Cardiac muscle cell (in vitro differentiated cells and primary cell): Measurements from ENCODE around the gene RILPL1. TPM values are rescaled to one million over a fixed set of nuclear protein-coding genes. Genes with fewer than 3 reads are reported as not detected.
A peak's percentile ranks its signal among the peaks of the same experiment; 100 is the strongest.

ENCODE experiments used
- DNase-seq, 2 donors: peaks; one replicate each; pipeline versions ENCODE4 v3.0.0 to v3.0.0-alpha.2; 2010 to 2017; ENCODE audit warnings: low read depth in 1 of 2, low spot score in 1 of 2
- H3K27ac ChIP-seq: fragments of 200-600 bp; sonication (generic); 2 replicates; pipeline ENCODE4 v1.5.1; 2016
- H3K27me3 ChIP-seq: fragments of 200-600 bp; sonication (generic); 2 replicates; pipeline ENCODE4 v1.6.0; 2016; ENCODE audit warnings: control low read depth
- H3K36me3 ChIP-seq: fragments of 200-600 bp; sonication (generic); 2 replicates; pipeline ENCODE4 v1.5.1; 2016; ENCODE audit warnings: control low read depth
- H3K4me1 ChIP-seq: fragments of 200-600 bp; sonication (generic); 2 replicates; pipeline ENCODE4 v1.8.1; 2017; ENCODE audit warnings: low read depth, mild to moderate bottlenecking, mixed run types
- H3K4me3 ChIP-seq: fragments of 200-600 bp; sonication (generic); 2 replicates; pipeline ENCODE4 v1.5.1; 2016; ENCODE audit warnings: mild to moderate bottlenecking
- H3K9me3 ChIP-seq: fragments of 200-600 bp; sonication (generic); 2 replicates; pipeline ENCODE4 v1.5.1; 2017; ENCODE audit warnings: low read depth, mild to moderate bottlenecking, control low read depth
- polyA plus RNA-seq: library from polyadenylated mRNA; unstranded; fragments of >200 nt; fragmentation: Nextera tagmentation; extraction: Ambion mirVana; gene quantifications from 2 replicates; pipeline ENCODE4 v1.2.1, GENCODE V29; 2016
- total RNA-seq: library from RNA; depleted of rRNA; stranded (reverse); fragments of >200 nt; gene quantifications from 2 replicates; pipeline ENCODE4 v1.2.3, GENCODE V29; 2016
- TF ChIP-seq, protein P1 (sequence below): IDR thresholded peaks from 2 replicates; pipeline ENCODE4 v1.5.1; 2012; ENCODE audit warnings: low read depth, mild to moderate bottlenecking, low read length

RILPL1 gene
- total and polyA plus RNA-seq, 2 experiments from 2014 or later = 57.8 to 68.4 TPM

- H3K9me3 ChIP-seq = no peaks in the 10 kb centered on the region
- no peaks in the 10 kb centered on the region for H3K36me3 ChIP-seq
- H3K4me3 ChIP-seq = no peak overlapping the region
- no peaks in the 10 kb centered on the region for H3K4me1 ChIP-seq
- DNase-seq = no peak
- no peak overlapping the region for H3K27ac ChIP-seq
- TF ChIP-seq, protein P1, sequence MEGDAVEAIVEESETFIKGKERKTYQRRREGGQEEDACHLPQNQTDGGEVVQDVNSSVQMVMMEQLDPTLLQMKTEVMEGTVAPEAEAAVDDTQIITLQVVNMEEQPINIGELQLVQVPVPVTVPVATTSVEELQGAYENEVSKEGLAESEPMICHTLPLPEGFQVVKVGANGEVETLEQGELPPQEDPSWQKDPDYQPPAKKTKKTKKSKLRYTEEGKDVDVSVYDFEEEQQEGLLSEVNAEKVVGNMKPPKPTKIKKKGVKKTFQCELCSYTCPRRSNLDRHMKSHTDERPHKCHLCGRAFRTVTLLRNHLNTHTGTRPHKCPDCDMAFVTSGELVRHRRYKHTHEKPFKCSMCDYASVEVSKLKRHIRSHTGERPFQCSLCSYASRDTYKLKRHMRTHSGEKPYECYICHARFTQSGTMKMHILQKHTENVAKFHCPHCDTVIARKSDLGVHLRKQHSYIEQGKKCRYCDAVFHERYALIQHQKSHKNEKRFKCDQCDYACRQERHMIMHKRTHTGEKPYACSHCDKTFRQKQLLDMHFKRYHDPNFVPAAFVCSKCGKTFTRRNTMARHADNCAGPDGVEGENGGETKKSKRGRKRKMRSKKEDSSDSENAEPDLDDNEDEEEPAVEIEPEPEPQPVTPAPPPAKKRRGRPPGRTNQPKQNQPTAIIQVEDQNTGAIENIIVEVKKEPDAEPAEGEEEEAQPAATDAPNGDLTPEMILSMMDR = no peak
- no peaks in the 10 kb centered on the region for H3K27me3 ChIP-seq
Observed at GRCh38 chr12:123446333-123446713, 87.2 kb downstream of the RILPL1 start.

DNA sequence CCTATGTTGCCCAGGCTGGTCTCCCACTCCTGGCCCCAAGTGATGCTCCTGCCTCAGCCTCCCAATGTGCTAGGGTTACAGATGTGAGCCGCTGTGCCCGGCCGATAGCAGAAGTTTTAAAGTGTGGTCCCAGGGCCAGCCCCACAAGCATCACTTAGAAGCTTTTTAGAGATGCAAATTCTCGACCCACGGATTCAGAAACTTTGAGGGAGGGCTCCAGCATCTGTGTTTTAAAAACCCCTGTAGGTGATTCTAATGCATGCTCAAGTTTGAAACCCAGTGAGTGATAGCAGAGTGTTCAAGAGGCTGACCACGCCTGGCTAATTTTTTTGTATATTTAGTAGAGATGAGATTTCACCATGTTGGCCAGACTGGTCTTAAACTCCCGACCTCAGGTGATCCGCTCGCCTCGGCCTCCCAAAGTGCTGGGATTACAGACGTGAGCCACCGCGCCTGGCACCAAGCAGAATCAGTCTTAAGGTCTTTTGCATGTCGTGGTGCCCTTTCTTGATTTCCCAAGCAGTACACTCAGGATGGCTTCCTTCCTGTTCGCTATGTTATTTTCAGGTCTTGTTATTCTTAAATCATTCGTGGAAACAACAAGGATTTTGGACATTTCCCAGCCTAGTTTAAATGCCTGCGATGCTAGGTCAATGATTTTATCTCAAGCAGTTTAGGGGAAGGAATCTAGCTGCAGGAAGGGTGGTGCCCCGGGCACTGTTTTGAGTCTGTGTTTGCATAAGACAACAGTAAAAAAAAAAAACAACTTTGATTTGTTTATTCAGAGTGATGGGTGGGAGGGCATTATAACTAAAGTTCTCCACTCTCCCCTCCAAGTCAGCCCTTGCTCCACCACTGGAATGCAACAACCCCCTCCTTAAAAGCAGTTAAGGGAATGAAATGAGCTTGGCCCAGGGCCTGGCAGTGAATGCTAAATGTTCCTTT, 87.9 kb downstream of the RILPL1 start:
- Histone ChIP-seq H3K9me3 (no peaks in the 10 kb centered on the region), H3K27me3 (no peaks in the 10 kb centered on the region), H3K4me1 (no peaks in the 10 kb centered on the region)

DNA sequence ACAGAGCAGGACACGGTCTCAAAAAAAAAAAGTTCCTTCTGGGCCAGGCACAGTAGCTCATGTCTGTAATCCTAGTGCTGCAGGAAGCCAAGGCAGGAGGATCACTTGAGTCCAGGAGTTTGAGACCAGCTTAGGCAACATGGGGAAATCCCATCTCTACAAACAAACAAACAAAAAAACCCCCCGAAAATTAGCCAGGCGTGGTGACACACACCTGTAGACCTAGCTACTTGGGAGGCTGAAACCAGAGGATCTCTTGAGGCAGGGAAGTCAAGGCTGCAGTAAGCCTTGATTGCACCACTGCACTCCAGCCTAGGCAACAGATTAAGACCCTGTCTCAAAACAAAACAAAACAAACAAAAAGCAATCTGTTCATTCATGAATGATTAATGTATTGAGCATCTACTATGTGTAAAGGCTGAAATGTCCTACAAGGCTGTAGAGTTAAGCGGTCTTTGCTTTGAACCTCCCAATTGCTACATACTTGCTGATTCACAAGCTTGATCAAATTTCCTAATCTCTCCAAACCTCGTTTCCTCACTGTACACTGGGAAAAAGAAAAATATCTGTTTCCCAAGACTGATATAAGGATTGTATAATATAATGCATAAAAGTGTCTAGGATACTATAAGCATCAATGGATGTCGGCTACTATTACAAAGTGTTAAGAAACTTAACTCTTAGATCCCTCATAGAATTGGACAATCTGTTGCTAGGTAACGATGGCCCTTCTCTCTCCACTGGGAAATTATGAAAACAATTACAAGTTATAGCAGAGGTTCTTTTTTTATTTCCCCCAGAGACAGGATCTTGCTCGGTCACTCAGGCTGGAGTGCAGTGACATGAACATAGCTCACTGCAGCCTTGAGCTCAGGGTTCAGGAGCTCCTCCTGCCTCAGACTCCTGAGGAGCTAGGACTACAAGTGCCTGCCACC, 89.2 kb downstream of the RILPL1 start:
- Histone ChIP-seq H3K4me1 (no peaks in the 10 kb centered on the region), H3K9me3 (no peaks in the 10 kb centered on the region), H3K27me3 (no peaks in the 10 kb centered on the region), H3K4me3 (no peak overlapping the region), H3K36me3 (no peaks in the 10 kb centered on the region), H3K27ac (no peak overlapping the region)
- DNase-seq = peak in 1 of 2 donors; percentile 74
- TF ChIP-seq, protein P1 = no peak

More for the DNA sequence above, 87.9 kb downstream of the RILPL1 start:
- no peaks in the 10 kb centered on the region for H3K36me3 ChIP-seq
- H3K4me3 ChIP-seq = no peak overlapping the region
- no peak overlapping the region for H3K27ac ChIP-seq
- DNase-seq = peak in 1 of 2 donors; percentile 74
- TF ChIP-seq, protein P1 = no peak

- H3K9me3 ChIP-seq = no peaks in the 10 kb centered on the region
- DNase-seq = no peak
- H3K4me3 ChIP-seq = no peak overlapping the region
- no peaks in the 10 kb centered on the region for H3K4me1 ChIP-seq
- H3K27ac ChIP-seq = no peak overlapping the region
- no peaks in the 10 kb centered on the region for H3K27me3 ChIP-seq
- TF ChIP-seq, protein P1 = no peak
- no peaks in the 10 kb centered on the region for H3K36me3 ChIP-seq
Observed at GRCh38 chr12:123442774-123443173, 90.7 kb downstream of the RILPL1 start.

DNA sequence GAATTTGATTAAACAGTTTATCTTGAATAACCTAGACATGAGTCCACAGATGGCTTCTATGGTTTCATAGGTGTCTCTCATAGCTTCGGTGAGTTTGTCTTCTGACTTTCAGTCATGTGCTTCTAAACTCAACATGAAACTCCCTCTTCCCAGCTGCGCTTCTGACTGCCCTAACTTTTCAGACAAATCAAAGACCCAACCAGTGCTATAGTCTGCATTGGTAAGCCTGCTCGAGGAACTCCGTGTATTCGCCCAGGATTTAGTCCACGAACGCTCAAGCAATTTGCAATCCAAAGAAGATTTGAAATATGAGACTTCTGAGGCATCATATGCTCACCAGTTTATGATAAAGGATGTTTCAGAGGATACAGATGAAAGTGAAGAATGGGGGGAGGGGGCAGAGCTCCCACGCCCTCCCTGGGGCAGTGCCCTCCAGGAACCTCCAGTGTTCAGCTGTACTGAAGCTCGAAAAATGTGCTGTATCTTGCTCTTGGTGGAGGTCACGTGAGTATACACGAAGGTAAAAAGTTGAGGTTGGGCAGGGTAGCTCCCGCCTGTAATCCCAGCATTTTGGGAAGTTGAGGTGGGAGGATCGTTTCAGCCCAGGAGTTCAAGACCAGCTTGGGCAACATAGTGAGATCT, 91.9 kb downstream of the RILPL1 start:
- no peaks in the 10 kb centered on the region for H3K4me1 ChIP-seq
- H3K9me3 ChIP-seq = no peaks in the 10 kb centered on the region
- TF ChIP-seq, protein P1 = no peak

More for the DNA sequence above, 91.9 kb downstream of the RILPL1 start:
- Histone ChIP-seq H3K27ac (no peak overlapping the region), H3K4me3 (no peak overlapping the region), H3K27me3 (no peaks in the 10 kb centered on the region), H3K36me3 (no peaks in the 10 kb centered on the region)
- no peak for DNase-seq
